PC-9 (cell line): ENCODE data around the gene CD2AP. TPM values are rescaled to one million over a fixed set of nuclear protein-coding genes. Genes with fewer than 3 reads are reported as not detected.

ENCODE experiments used
- BruUV-seq: library from RNA; stranded (reverse); fragments of 400-500 nt; replicated peaks from 2 replicates; lab custom pipeline; 2021; lab: Mats Ljungman, UMichigan
- CTCF ChIA-PET: fragments of 300-600 bp; sonication (Branson Sonifier 250); formaldehyde crosslinking; loops from one replicate; lab custom pipeline; 2022; ENCODE audit warnings: antibody characterized with exemption; lab: Charles Lee
- POLR2A ChIA-PET: fragments of 300-600 bp; sonication (Branson Sonifier 250); formaldehyde crosslinking; loops from one replicate; lab custom pipeline; 2022; ENCODE audit warnings: antibody characterized with exemption; ENCODE audit not compliant: unreplicated experiment; lab: Charles Lee
- DNase-seq, 2 experiments: peaks; one replicate each; pipeline versions ENCODE4 v3.0.0 to v3.0.0-alpha.2; 2015 to 2022; ENCODE audit warnings: mixed read lengths in 1 of 2
- H2AFZ ChIP-seq: fragments of 200-600 bp; sonication (generic); 2 replicates; pipeline ENCODE4 v1.8.1; 2017; ENCODE audit warnings: antibody characterized with exemption
- H3F3A ChIP-seq: fragments of 200-600 bp; sonication (generic); 2 replicates; pipeline ENCODE4 v1.8.1; 2017; ENCODE audit warnings: antibody characterized with exemption, mild to moderate bottlenecking, low read depth; ENCODE audit not compliant: insufficient read depth
- H3K27ac ChIP-seq: fragments of 200-600 bp; sonication (generic); 2 replicates; pipeline ENCODE4 v1.6.1; 2016; ENCODE audit warnings: mixed run types
- H3K27me3 ChIP-seq: fragments of 200-600 bp; sonication (generic); 2 replicates; pipeline ENCODE4 v1.6.1; 2016; ENCODE audit warnings: low read depth, mixed run types; ENCODE audit not compliant: insufficient read depth
- H3K36me3 ChIP-seq: fragments of 200-600 bp; sonication (generic); 2 replicates; pipeline ENCODE4 v1.6.1; 2016; ENCODE audit warnings: low read depth, mixed run types
- H3K4me1 ChIP-seq: fragments of 200-600 bp; sonication (generic); replicated peaks from 2 replicates; pipeline ENCODE4 v1.6.1; 2016; ENCODE audit warnings: mixed run types; ENCODE audit not compliant: insufficient read depth
- H3K4me2 ChIP-seq: fragments of 200-600 bp; sonication (generic); 2 replicates; pipeline ENCODE4 v1.6.1; 2017; ENCODE audit warnings: mixed run types
- H3K4me3 ChIP-seq: fragments of 200-600 bp; sonication (generic); 2 replicates; pipeline ENCODE4 v1.6.1; 2016; ENCODE audit warnings: mixed run types
- H3K79me2 ChIP-seq: fragments of 200-600 bp; sonication (generic); 2 replicates; pipeline ENCODE4 v1.6.1; 2017; ENCODE audit warnings: low read depth, mixed run types
- H3K9me2 ChIP-seq: fragments of 200-600 bp; sonication (generic); 2 replicates; pipeline ENCODE4 v1.8.1; 2017; ENCODE audit warnings: mild to moderate bottlenecking; ENCODE audit not compliant: insufficient read depth
- H3K9me3 ChIP-seq: fragments of 200-600 bp; sonication (generic); 2 replicates; pipeline ENCODE4 v1.8.1; 2016; ENCODE audit warnings: low read depth; ENCODE audit not compliant: insufficient read depth
- H4K20me1 ChIP-seq: fragments of 200-600 bp; sonication (generic); 2 replicates; pipeline ENCODE4 v1.8.1; 2017; ENCODE audit not compliant: insufficient read depth
- CTCF ChIP-seq: fragments of 200-600 bp; sonication (generic); conservative IDR thresholded peaks from 2 replicates; pipeline ENCODE4 v1.6.1; 2017; ENCODE audit warnings: mixed run types, antibody characterized with exemption, mild to moderate bottlenecking, moderate library complexity
- EZH2 ChIP-seq: fragments of 200-600 bp; sonication (generic); IDR thresholded peaks from 2 replicates; pipeline ENCODE4 v1.8.0; 2017; ENCODE audit warnings: antibody characterized with exemption, low read depth
- intact Hi-C: fragments of 100-400 bp; cut with micrococcal nuclease; formaldehyde crosslinking; loops from one replicate; pipeline ENCODE4 v1.10.0; 2022; ENCODE audit not compliant: unreplicated experiment
- total RNA-seq: library from RNA; stranded (reverse); gene quantifications from 2 replicates; pipeline ENCODE4 v1.2.3, GENCODE V29; 2021

The CD2AP gene
- total RNA-seq, 1 experiment from 2014 or later, result 55.5 TPM

GRCh38 chr6:47536816-47537401 is 59.3 kb downstream of the CD2AP start:
- Histone ChIP-seq H3K27ac (no peak overlapping the region), H3K79me2 (peaks cover 26% of the 10 kb centered on the region), H2AFZ (no peak overlapping the region), H3K4me2 (no peak overlapping the region), H3K4me1 (no peaks in the 10 kb centered on the region), H3F3A (peaks cover 6% of the 10 kb centered on the region; the same call in 1 of the 2 replicates), H4K20me1 (no peaks in the 10 kb centered on the region), H3K9me2 (no peaks in the 10 kb centered on the region; the same call in 1 of the 2 replicates), H3K36me3 (peaks cover 30% of the 10 kb centered on the region), H3K4me3 (no peak overlapping the region), H3K27me3 (no peaks in the 10 kb centered on the region), H3K9me3 (no peaks in the 10 kb centered on the region)
- no peak for TF ChIP-seq CTCF
- no peak for TF ChIP-seq EZH2
- BruUV-seq, result no TSS peak
- intact Hi-C loops, result no loop called here
- ChIA-PET POLR2A (no interaction called here), CTCF (no interaction called here)
- no peak for DNase-seq

GRCh38 chr6:47545223-47545622 is 67.6 kb downstream of the CD2AP start:
- no peaks in the 10 kb centered on the region for H3K4me1 ChIP-seq
- H4K20me1 ChIP-seq, result no peaks in the 10 kb centered on the region
- H3K79me2 ChIP-seq, result peaks cover 7% of the 10 kb centered on the region; the same call in 1 of the 2 replicates
- CTCF ChIA-PET, result no interaction called here
- H3K4me2 ChIP-seq, result no peak overlapping the region
- intact Hi-C loops, result no loop called here
- peaks cover 6% of the 10 kb centered on the region; the same call in 1 of the 2 replicates for H3F3A ChIP-seq
- POLR2A ChIA-PET, result interaction anchor here (0.6 kb wide), 1 partner anchor 28 kb away, joined by 9 read pairs; no protein-coding TSS in a partner anchor
- H3K4me3 ChIP-seq, result no peak overlapping the region
- TF ChIP-seq EZH2, result no peak
- TF ChIP-seq CTCF, result no peak
- H3K27me3 ChIP-seq, result no peaks in the 10 kb centered on the region
- peaks cover 37% of the 10 kb centered on the region for H3K36me3 ChIP-seq
- BruUV-seq, result no TSS peak
- H3K9me3 ChIP-seq, result no peaks in the 10 kb centered on the region
- H2AFZ ChIP-seq, result no peak overlapping the region
- no peak overlapping the region for H3K27ac ChIP-seq
- DNase-seq, result no peak
- no peaks in the 10 kb centered on the region for H3K9me2 ChIP-seq

- BruUV-seq, result no TSS peak
- Histone ChIP-seq H3K36me3 (peaks cover 13% of the 10 kb centered on the region), H2AFZ (no peak overlapping the region)
Measured at GRCh38 chr6:47551670-47552069, 74.1 kb downstream of the CD2AP start.

More at GRCh38 chr6:47551670-47552069, 74.1 kb downstream of the CD2AP start:
- Histone ChIP-seq H3K4me3 (no peak overlapping the region), H3K4me1 (no peaks in the 10 kb centered on the region), H3K27ac (no peak overlapping the region), H3K9me2 (no peaks in the 10 kb centered on the region), H3F3A (peaks cover 3% of the 10 kb centered on the region), H3K9me3 (no peaks in the 10 kb centered on the region), H3K27me3 (no peaks in the 10 kb centered on the region), H4K20me1 (0 out of 2 replicates have a peak, but pooled peaks cover 2% of the 10 kb centered on the region), H3K4me2 (no peak overlapping the region), H3K79me2 (peaks cover 14% of the 10 kb centered on the region; the same call in 1 of the 2 replicates)
- TF ChIP-seq EZH2 (no peak), CTCF (no peak)
- no peak for DNase-seq
- ChIA-PET POLR2A (interaction anchor here (0.6 kb wide), 1 partner anchor 22 kb away, joined by 3 read pairs; no protein-coding TSS in a partner anchor), CTCF (no interaction called here)
- intact Hi-C loops, result no loop called here
